Caki2 (cell line): Measurements from ENCODE around the gene RPL28. TPM values are rescaled to one million over a fixed set of nuclear protein-coding genes. Genes with fewer than 3 reads are reported as not detected.
A peak's percentile ranks its signal among the peaks of the same experiment; 100 is the strongest.
"Not testable (repeated sequence)": the region's sequence is repeated elsewhere in the genome, so short reads cannot be mapped to it uniquely, and the experiment has no call there.

Source experiments
- DNase-seq: peaks from one replicate; pipeline ENCODE4 v3.0.0-alpha.2; 2015; ENCODE audit warnings: low read depth
- in situ Hi-C: cut with HindIII; loops from 2 replicates; pipeline ENCODE4 v1.10.0; 2016; ENCODE audit warnings: low sequenced_read_pairs, low pct_unique_long_range_greater_than_20kb, mixed read lengths
- total RNA-seq: library from RNA; depleted of rRNA; stranded (reverse); fragments of >200 nt; shearing (Covaris generic); gene quantifications from 2 replicates; pipeline ENCODE4 v1.2.3, GENCODE V29; 2014; ENCODE audit warnings: low replicate concordance

Gene RPL28
- total RNA-seq, 1 experiment from 2014 or later = 295 TPM

- in situ Hi-C loops = no loop called here
- no peak for DNase-seq
Observed at GRCh38 chr19:55436847-55437246, 51.1 kb downstream of the RPL28 start.

GRCh38 chr19:55437410-55437809, 51.7 kb downstream of the RPL28 start:
- DNase-seq = peak; percentile 89
- in situ Hi-C loops = no loop called here

- no peak for DNase-seq
- in situ Hi-C loops = no loop called here
Observed at GRCh38 chr19:55439052-55439451, 53.3 kb downstream of the RPL28 start.

GRCh38 chr19:55440411-55441105, 54.8 kb downstream of the RPL28 start:
- DNase-seq = no peak

GRCh38 chr19:55441319-55441691, 55.6 kb downstream of the RPL28 start:
- DNase-seq = no peak
- in situ Hi-C loops = no loop called here

More at GRCh38 chr19:55440411-55441105, 54.8 kb downstream of the RPL28 start:
- in situ Hi-C loops = no loop called here

- no peak for DNase-seq
- in situ Hi-C loops = no loop called here
Observed at GRCh38 chr19:55441692-55442321, 56.1 kb downstream of the RPL28 start.

- in situ Hi-C loops = no loop called here
- no peak for DNase-seq
Observed at GRCh38 chr19:55442372-55442961, 56.7 kb downstream of the RPL28 start.

GRCh38 chr19:55443045-55443823, 57.5 kb downstream of the RPL28 start, which contains the start of gene SHISA7:
Gene SHISA7 (minus strand): TSS chr19:55443300. CDS start chr19:55442863, 437 bp downstream.
- no peak for DNase-seq
- in situ Hi-C loops = no loop called here

GRCh38 chr19:55443824-55444480, 58.2 kb downstream of the RPL28 start:
- DNase-seq = no peak
- in situ Hi-C loops = no loop called here

- in situ Hi-C loops = no loop called here
- no peak for DNase-seq
Observed at GRCh38 chr19:55444646-55445045, 58.9 kb downstream of the RPL28 start.

GRCh38 chr19:55446060-55446459, 60.3 kb downstream of the RPL28 start:
- in situ Hi-C loops = no loop called here
- DNase-seq = no peak

- in situ Hi-C loops = no loop called here
- DNase-seq = peak; percentile 52
Observed at GRCh38 chr19:55447421-55448174, 61.9 kb downstream of the RPL28 start.

GRCh38 chr19:55448175-55448490, 62.4 kb downstream of the RPL28 start:
- DNase-seq, in situ Hi-C loops: not testable (repeated sequence)

GRCh38 chr19:55449469-55449868, 63.7 kb downstream of the RPL28 start:
- in situ Hi-C loops = no loop called here
- no peak for DNase-seq

- DNase-seq = no peak
- in situ Hi-C loops = no loop called here
Observed at GRCh38 chr19:55451163-55451964, 65.6 kb downstream of the RPL28 start.

- in situ Hi-C loops = no loop called here
Observed at GRCh38 chr19:55451965-55452748, 66.4 kb downstream of the RPL28 start.

More at GRCh38 chr19:55451965-55452748, 66.4 kb downstream of the RPL28 start:
- DNase-seq = no peak
